ENCODE data around the gene SPTA1. TPM values are rescaled to one million over a fixed set of nuclear protein-coding genes. Genes with fewer than 3 reads are reported as not detected.
A peak's percentile ranks its signal among the peaks of the same experiment; 100 is the strongest.

SPTA1 gene
- total RNA-seq, 1 donor = under 0.01 TPM

DNA sequence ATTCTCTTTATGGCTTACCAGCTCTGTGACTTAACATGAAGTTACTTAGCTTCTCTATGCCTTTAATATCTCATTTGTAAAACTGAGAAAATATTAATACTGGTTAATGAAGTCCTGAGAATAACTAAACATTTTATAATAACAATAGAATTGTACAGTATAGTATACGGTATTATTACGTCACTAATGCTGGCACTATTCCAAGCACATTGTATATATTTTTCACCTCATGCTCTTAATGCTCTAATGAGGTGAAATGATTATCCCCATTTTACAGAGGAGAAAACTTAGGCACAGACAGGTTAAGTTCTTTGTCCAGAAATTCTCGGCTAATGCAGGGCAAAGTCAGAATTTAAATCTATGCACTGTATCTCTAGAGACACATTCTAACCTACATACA lies 33.1 kb upstream of the SPTA1 start:
- no peak overlapping the region for H2AFZ ChIP-seq (ENCODE audit: low read length)

DNA sequence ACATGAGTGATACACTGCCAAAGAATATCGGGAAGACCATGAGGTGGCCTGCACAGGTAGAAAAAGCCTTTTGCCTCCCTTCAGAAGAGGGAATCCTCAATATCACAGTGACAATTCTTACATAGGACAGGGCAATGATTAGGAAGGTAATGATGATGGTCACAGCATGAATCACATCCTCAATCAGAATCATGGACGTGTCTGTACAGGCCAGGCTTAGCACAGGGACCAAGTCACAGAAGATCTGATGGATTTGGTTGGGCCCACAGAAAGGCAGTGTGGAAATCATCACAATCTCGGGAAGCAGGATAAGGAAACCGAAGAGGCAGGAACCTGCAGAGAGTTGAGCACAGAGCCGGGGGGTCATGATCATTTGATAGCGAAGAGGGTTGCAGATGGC lies 30.8 kb upstream of the SPTA1 start:
- H3K79me2 ChIP-seq (ENCODE audit: insufficient read depth, low read length) = no peaks in the 10 kb centered on the region
- H4K20me1 ChIP-seq (ENCODE audit: insufficient read depth, low read length) = no peaks in the 10 kb centered on the region
- H3K27ac ChIP-seq (ENCODE audit: low read depth, low read length) = no peak overlapping the region
- H3K27me3 ChIP-seq (ENCODE audit: insufficient read depth, low read length) = no peaks in the 10 kb centered on the region
- no peak overlapping the region for H2AFZ ChIP-seq (ENCODE audit: low read length)
- peak; percentile 51 for DNase-seq (ENCODE audit: insufficient read length, low spot score, missing footprints)
- no peaks in the 10 kb centered on the region for H3K36me3 ChIP-seq (ENCODE audit: insufficient read depth, low read length)
- TF ChIP-seq, protein P1, sequence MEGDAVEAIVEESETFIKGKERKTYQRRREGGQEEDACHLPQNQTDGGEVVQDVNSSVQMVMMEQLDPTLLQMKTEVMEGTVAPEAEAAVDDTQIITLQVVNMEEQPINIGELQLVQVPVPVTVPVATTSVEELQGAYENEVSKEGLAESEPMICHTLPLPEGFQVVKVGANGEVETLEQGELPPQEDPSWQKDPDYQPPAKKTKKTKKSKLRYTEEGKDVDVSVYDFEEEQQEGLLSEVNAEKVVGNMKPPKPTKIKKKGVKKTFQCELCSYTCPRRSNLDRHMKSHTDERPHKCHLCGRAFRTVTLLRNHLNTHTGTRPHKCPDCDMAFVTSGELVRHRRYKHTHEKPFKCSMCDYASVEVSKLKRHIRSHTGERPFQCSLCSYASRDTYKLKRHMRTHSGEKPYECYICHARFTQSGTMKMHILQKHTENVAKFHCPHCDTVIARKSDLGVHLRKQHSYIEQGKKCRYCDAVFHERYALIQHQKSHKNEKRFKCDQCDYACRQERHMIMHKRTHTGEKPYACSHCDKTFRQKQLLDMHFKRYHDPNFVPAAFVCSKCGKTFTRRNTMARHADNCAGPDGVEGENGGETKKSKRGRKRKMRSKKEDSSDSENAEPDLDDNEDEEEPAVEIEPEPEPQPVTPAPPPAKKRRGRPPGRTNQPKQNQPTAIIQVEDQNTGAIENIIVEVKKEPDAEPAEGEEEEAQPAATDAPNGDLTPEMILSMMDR (IDR thresholded peaks at IDR 0.05; ENCODE audit: extremely low read depth, low read depth, low read length) = no peak
- H3K4me3 ChIP-seq (ENCODE audit: insufficient read depth, low read length) = no peak overlapping the region
- no peaks in the 10 kb centered on the region for H3K4me1 ChIP-seq (ENCODE audit: insufficient read depth, low read length)
- no peak overlapping the region for H3K4me2 ChIP-seq (ENCODE audit: insufficient read depth, low read length)
- H3K9me3 ChIP-seq (ENCODE audit: low read depth, low read length) = no peaks in the 10 kb centered on the region

More for the DNA sequence above, 33.1 kb upstream of the SPTA1 start:
- H3K79me2 ChIP-seq (ENCODE audit: insufficient read depth, low read length) = no peaks in the 10 kb centered on the region
- no peaks in the 10 kb centered on the region for H4K20me1 ChIP-seq (ENCODE audit: insufficient read depth, low read length)
- H3K27me3 ChIP-seq (ENCODE audit: insufficient read depth, low read length) = no peaks in the 10 kb centered on the region
- H3K27ac ChIP-seq (ENCODE audit: low read depth, low read length) = no peak overlapping the region
- TF ChIP-seq, protein P1 (IDR thresholded peaks at IDR 0.05; ENCODE audit: extremely low read depth, low read depth, low read length) = no peak
- no peaks in the 10 kb centered on the region for H3K36me3 ChIP-seq (ENCODE audit: insufficient read depth, low read length)
- no peaks in the 10 kb centered on the region for H3K4me1 ChIP-seq (ENCODE audit: insufficient read depth, low read length)
- no peak overlapping the region for H3K4me3 ChIP-seq (ENCODE audit: insufficient read depth, low read length)
- H3K4me2 ChIP-seq (ENCODE audit: insufficient read depth, low read length) = no peak overlapping the region
- DNase-seq (ENCODE audit: insufficient read length, low spot score, missing footprints) = no peak
- H3K9me3 ChIP-seq (ENCODE audit: low read depth, low read length) = no peaks in the 10 kb centered on the region

DNA sequence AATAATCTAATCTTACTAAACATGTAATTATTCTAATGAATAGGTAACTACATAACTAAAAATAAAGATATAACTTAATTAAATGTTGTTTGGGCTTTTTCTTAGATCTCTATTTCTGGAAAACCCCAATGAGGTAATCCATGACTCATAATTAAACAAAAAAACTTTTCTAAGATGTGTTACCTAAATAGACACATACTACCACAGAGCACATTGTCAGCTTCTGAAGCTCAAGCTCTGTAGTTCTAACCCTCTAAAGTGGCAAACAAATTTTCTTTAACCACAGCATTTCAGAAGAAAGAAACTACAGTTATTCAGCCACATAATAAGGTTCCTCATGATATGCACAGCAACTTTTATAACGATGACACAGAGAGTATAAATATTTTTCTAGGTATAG lies 29.8 kb upstream of the SPTA1 start:
- Histone ChIP-seq H3K9me3 (ENCODE audit: low read depth, low read length) (no peaks in the 10 kb centered on the region), H3K4me3 (ENCODE audit: insufficient read depth, low read length) (no peak overlapping the region), H3K27me3 (ENCODE audit: insufficient read depth, low read length) (no peaks in the 10 kb centered on the region), H4K20me1 (ENCODE audit: insufficient read depth, low read length) (no peaks in the 10 kb centered on the region), H3K36me3 (ENCODE audit: insufficient read depth, low read length) (no peaks in the 10 kb centered on the region), H2AFZ (ENCODE audit: low read length) (no peak overlapping the region), H3K4me2 (ENCODE audit: insufficient read depth, low read length) (no peak overlapping the region), H3K27ac (ENCODE audit: low read depth, low read length) (no peak overlapping the region), H3K4me1 (ENCODE audit: insufficient read depth, low read length) (no peaks in the 10 kb centered on the region), H3K79me2 (ENCODE audit: insufficient read depth, low read length) (no peaks in the 10 kb centered on the region)
- TF ChIP-seq, protein P1 (IDR thresholded peaks at IDR 0.05; ENCODE audit: extremely low read depth, low read depth, low read length) = no peak
- no peak for DNase-seq (ENCODE audit: insufficient read length, low spot score, missing footprints)

DNA sequence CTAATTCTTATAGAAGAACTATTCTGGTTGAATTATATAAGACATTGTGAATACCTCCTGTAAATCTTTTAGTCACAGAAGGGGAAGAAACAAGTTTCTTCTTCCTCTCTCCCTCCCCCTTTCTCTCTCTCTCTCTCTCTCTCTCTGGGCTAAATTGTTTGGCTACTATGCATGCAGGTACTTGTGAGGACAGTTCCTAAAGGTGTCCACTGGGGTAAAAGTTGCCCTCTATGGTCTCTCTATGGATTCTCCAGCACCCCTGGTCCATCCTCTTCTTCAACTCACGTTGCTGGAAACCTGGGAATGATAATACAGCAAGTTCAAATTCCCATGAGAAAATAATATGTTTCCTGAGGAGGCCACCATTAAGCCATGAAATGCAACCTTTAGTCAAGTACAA lies 28.2 kb upstream of the SPTA1 start:
- no peaks in the 10 kb centered on the region for H3K79me2 ChIP-seq (ENCODE audit: insufficient read depth, low read length)
- no peak overlapping the region for H3K4me2 ChIP-seq (ENCODE audit: insufficient read depth, low read length)
- no peaks in the 10 kb centered on the region for H4K20me1 ChIP-seq (ENCODE audit: insufficient read depth, low read length)
- TF ChIP-seq, protein P1 (IDR thresholded peaks at IDR 0.05; ENCODE audit: extremely low read depth, low read depth, low read length) = no peak
- H3K4me1 ChIP-seq (ENCODE audit: insufficient read depth, low read length) = no peaks in the 10 kb centered on the region
- no peaks in the 10 kb centered on the region for H3K9me3 ChIP-seq (ENCODE audit: low read depth, low read length)
- H2AFZ ChIP-seq (ENCODE audit: low read length) = no peak overlapping the region
- H3K27me3 ChIP-seq (ENCODE audit: insufficient read depth, low read length) = no peaks in the 10 kb centered on the region
- H3K27ac ChIP-seq (ENCODE audit: low read depth, low read length) = no peak overlapping the region
- H3K36me3 ChIP-seq (ENCODE audit: insufficient read depth, low read length) = no peaks in the 10 kb centered on the region
- DNase-seq (ENCODE audit: insufficient read length, low spot score, missing footprints) = no peak
- H3K4me3 ChIP-seq (ENCODE audit: insufficient read depth, low read length) = no peak overlapping the region
